Measurements from ENCODE around the gene GPRIN3.
"Not testable (repeated sequence)": the region's sequence is repeated elsewhere in the genome, so short reads cannot be mapped to it uniquely, and the experiment has no call there.

GPRIN3 gene

DNA sequence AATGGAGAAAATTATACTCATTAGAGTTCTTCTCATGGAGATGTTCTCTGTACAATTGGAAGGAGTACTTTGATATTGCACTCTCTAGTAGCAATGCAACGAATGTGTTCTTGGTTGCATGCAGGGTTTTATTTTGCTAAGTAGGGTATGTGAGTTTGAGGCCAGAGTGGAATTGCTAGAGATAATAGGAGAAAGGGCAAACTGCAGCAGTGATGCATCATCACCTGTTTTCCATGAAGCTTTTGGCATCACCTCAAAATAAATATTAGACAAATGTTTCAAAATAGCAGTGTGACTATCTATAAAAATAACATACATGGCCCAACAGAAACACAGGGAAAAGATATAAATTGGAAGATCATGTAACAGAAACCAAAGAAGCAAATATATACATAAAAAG, 103.0 kb downstream of the GPRIN3 start:
- no peak for DNase-seq

DNA sequence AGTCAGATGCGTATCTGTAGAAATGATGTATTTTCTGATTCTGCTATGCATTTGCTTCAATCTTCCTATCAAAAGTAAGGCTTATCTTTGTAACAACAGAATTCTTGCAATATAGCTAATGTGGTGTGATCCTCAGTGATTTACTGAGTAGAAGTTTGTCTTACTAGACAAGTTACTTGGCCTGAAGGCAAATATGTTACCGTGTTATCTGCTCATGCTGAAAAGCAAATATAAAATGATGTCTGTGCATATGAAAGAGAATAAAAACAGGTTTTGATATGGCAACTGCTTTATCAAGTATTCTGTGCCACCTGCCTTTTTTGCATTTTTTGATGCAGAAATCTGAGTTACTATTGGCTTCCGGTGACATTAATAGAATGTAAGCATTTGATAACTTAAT, 103.7 kb downstream of the GPRIN3 start:
- no peak for DNase-seq

DNA sequence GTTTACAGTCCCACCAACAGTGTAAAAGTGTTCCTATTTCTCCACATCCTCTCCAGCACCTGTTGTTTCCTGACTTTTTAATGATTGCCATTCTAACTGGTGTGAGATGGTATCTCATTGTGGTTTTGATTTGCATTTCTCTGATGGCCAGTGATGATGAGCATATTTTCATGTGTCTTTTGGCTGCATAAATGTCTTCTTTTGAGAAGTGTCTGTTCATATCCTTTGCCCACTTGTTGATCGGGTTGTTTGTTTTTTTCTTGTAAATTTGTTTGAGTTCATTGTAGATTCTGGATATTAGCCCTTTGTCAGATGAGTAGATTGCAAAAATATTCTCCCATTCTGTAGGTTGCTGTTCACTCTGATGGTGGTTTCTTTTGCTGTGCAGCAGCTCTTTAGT, 108.2 kb downstream of the GPRIN3 start:
- not testable (repeated sequence) for DNase-seq

DNA sequence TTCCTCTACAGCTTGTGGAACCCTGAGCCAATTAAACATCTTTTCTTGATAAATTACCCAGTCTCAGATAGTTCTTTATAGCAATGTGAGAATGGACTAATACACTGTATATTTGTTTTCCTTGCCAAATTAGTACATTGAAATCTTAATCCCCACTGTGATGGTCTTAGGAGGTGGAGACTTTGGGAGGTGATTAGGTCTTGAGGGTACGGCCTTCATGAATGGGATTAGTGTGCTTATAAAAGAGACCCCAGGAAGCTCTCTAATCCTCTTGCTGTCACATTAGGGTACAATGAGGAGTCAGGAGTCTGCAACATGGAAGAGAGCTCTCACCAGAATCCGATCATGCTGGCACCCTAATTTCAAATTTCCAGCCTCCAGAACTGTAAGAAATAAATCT, 109.7 kb downstream of the GPRIN3 start:
- no peak for DNase-seq

DNA sequence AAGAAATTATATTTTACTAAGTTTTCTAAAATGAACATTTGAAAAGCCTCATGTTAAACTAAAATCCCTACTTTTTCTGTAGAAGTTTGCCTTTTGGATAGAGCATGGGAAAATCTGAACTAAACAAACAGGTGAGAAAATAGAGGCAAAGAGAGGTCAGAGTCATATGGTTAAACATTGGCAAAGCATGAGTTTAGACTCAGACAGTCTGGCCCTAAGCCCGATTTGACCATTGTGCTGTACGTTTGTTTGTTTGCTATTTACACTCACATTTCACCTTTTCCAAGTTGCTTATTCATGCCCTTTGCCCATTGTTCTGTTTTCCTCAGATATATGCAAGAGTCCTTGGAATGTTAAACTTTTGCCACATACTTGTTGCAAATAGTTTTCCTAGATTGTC, 110.9 kb downstream of the GPRIN3 start:
- no peak for DNase-seq

DNA sequence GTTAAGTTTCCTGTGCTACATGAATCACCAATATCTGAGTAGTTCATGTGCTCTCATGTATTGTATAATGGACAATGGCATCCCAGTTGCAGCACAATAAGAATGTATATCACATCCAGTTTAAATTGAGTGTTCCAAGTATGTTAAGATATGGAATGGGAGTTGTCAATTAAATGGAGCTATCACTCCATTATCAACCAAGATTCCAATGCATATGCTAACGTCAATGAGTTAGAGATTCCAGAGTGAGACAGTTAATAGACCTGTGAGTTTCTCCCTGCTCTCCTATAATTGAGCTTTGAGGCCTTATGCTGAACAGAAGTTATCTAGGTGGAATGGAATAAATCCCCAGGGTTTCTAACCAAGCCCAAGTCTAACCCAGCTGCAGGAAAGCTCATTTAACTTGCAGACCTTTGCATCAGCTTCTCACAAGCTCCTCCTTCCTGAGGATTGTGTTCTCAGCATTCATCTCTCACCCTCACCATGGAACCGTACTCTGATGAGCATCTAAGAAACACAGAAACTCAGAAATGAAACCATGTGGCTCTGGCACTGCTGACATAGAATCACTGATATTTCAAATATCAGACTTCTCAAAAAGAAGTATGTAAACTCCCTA, 111.4 kb downstream of the GPRIN3 start:
- no peak for DNase-seq

DNA sequence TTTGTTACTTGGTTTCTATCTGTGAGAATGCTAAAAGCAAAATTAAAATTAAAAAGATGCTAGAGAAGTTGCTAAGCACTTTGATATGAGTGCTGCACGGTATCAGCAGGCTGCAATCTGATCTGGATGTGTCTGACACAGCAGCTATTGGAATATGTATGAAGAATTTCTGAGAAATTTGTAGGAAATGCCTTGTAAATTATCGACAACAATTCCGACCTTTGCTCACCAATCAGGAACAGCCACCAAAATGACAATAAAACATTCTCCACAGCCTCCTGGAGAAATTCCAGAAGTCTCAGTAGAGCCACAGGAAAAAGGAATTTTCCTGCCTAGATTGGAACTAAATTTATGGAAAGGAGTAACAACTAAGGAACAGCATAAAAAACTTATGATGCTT, 113.8 kb downstream of the GPRIN3 start:
- DNase-seq, result no peak

Data from NCI-H1436 treated with DMSO at 0.1 percent for 48 hours (cell line).